Measurements from ENCODE around the gene RHBDF1.

GRCh38 chr16:76535-77272 lies 4.3 kb upstream of the RHBDF1 start:
- TF ChIP-seq OSR1 (CRISPR knock-in tag; IDR thresholded peaks at IDR 0.05) (no peak), TOX (CRISPR knock-in tag; IDR thresholded peaks at IDR 0.05; ENCODE audit: borderline replicate concordance) (no peak), TSHZ2 (CRISPR knock-in tag; IDR thresholded peaks at IDR 0.05) (no peak)
